Type B pancreatic cell (in vitro differentiated cells): ENCODE measurements around the gene RAB11A. TPM values are rescaled to one million over a fixed set of nuclear protein-coding genes. Genes with fewer than 3 reads are reported as not detected.

Experiments used
- DNase-seq: peaks from one replicate; pipeline ENCODE4 v3.0.0; 2021; ENCODE audit warnings: mixed read lengths; ENCODE audit not compliant: unreplicated experiment; ENCODE audit errors: extremely low spot score
- H3K27ac Mint-ChIP-seq: 2 replicates; pipeline ENCODE4 v1.8.0; 2021; ENCODE audit warnings: mild to moderate bottlenecking, mixed read lengths
- H3K27me3 Mint-ChIP-seq: 2 replicates; pipeline ENCODE4 v1.8.0; 2021; ENCODE audit warnings: mixed read lengths
- H3K36me3 Mint-ChIP-seq: 2 replicates; pipeline ENCODE4 v1.8.0; 2021; ENCODE audit warnings: mixed read lengths
- H3K4me1 Mint-ChIP-seq: one replicate; pipeline ENCODE4 v1.8.0; 2021; ENCODE audit warnings: mixed read lengths; ENCODE audit not compliant: unreplicated experiment
- H3K4me3 Mint-ChIP-seq: 2 replicates; pipeline ENCODE4 v1.8.0; 2021; ENCODE audit warnings: mild to moderate bottlenecking, mixed read lengths
- H3K9me3 Mint-ChIP-seq: 2 replicates; pipeline ENCODE4 v1.8.0; 2021; ENCODE audit warnings: mixed read lengths
- CTCF ChIP-seq: fragments of 200-600 bp; sonication (generic); conservative IDR thresholded peaks from 2 replicates; pipeline ENCODE4 v1.5.0; 2021; ENCODE audit warnings: antibody characterized with exemption, mild to moderate bottlenecking
- total RNA-seq: library from RNA; stranded (reverse); gene quantifications from 2 replicates; pipeline ENCODE4 v1.2.1, GENCODE V29; 2021; ENCODE audit warnings: low replicate concordance

The RAB11A gene
- total RNA-seq, 1 donor from 2014 or later: 266 TPM

GRCh38 chr15:65873256-65873655 is 4.0 kb downstream of the RAB11A start:
- Mint-ChIP-seq H3K4me1 (peaks cover 21% of the 10 kb centered on the region), H3K4me3 (peak overlapping the region; percentile 70), H3K27ac (peak overlapping the region; percentile 50), H3K36me3 (peaks cover 16% of the 10 kb centered on the region), H3K9me3 (no peaks in the 10 kb centered on the region), H3K27me3 (peaks cover 9% of the 10 kb centered on the region)
- no peak for DNase-seq
- no peak for TF ChIP-seq CTCF

- H3K27me3 Mint-ChIP-seq: no peaks in the 10 kb centered on the region
- H3K9me3 Mint-ChIP-seq: no peaks in the 10 kb centered on the region
- TF ChIP-seq CTCF: no peak
- no peak overlapping the region for H3K4me3 Mint-ChIP-seq
- DNase-seq: no peak
- H3K36me3 Mint-ChIP-seq: peaks cover 16% of the 10 kb centered on the region
- H3K27ac Mint-ChIP-seq: peak overlapping the region; percentile 12
- peaks cover 12% of the 10 kb centered on the region for H3K4me1 Mint-ChIP-seq
Measured at GRCh38 chr15:65875458-65875857, 6.2 kb downstream of the RAB11A start.

- H3K4me1 Mint-ChIP-seq: peaks cover 9% of the 10 kb centered on the region
- no peak overlapping the region for H3K27ac Mint-ChIP-seq
Measured at GRCh38 chr15:65877749-65878148, 8.5 kb downstream of the RAB11A start.

GRCh38 chr15:65881766-65882434 is 12.6 kb downstream of the RAB11A start:
- H3K27ac Mint-ChIP-seq: no peak overlapping the region
- peaks cover 38% of the 10 kb centered on the region for H3K36me3 Mint-ChIP-seq
- TF ChIP-seq CTCF: no peak
- DNase-seq: no peak
- H3K27me3 Mint-ChIP-seq: no peaks in the 10 kb centered on the region
- H3K4me1 Mint-ChIP-seq: peaks cover 16% of the 10 kb centered on the region
- no peak overlapping the region for H3K4me3 Mint-ChIP-seq
- no peaks in the 10 kb centered on the region for H3K9me3 Mint-ChIP-seq

More at GRCh38 chr15:65877749-65878148, 8.5 kb downstream of the RAB11A start:
- peaks cover 22% of the 10 kb centered on the region for H3K36me3 Mint-ChIP-seq
- no peak overlapping the region for H3K4me3 Mint-ChIP-seq
- H3K27me3 Mint-ChIP-seq: no peaks in the 10 kb centered on the region
- no peaks in the 10 kb centered on the region for H3K9me3 Mint-ChIP-seq
- no peak for TF ChIP-seq CTCF
- no peak for DNase-seq

GRCh38 chr15:65883571-65883970 is 14.3 kb downstream of the RAB11A start:
- Mint-ChIP-seq H3K27ac (peak overlapping the region; percentile 75), H3K9me3 (no peaks in the 10 kb centered on the region), H3K4me3 (no peak overlapping the region), H3K27me3 (no peaks in the 10 kb centered on the region), H3K4me1 (peaks cover 16% of the 10 kb centered on the region), H3K36me3 (peaks cover 47% of the 10 kb centered on the region)
- TF ChIP-seq CTCF: no peak
- no peak for DNase-seq
